WI38 (cell line): ENCODE measurements around the gene SYPL2.

Source experiments
- H3K4me3 ChIP-seq: 2 replicates; pipeline ENCODE4 v1.5.1; 2011; ENCODE audit warnings: low read depth, mild to moderate bottlenecking, control low read depth, low read length
- TF ChIP-seq, protein P1 (sequence below): IDR thresholded peaks from 2 replicates; pipeline ENCODE4 v1.5.1; 2012; ENCODE audit warnings: low read depth, mild to moderate bottlenecking, control low read depth, low read length

SYPL2 gene

GRCh38 chr1:109516872-109517271, 50.5 kb downstream of the SYPL2 start:
- TF ChIP-seq, protein P1, sequence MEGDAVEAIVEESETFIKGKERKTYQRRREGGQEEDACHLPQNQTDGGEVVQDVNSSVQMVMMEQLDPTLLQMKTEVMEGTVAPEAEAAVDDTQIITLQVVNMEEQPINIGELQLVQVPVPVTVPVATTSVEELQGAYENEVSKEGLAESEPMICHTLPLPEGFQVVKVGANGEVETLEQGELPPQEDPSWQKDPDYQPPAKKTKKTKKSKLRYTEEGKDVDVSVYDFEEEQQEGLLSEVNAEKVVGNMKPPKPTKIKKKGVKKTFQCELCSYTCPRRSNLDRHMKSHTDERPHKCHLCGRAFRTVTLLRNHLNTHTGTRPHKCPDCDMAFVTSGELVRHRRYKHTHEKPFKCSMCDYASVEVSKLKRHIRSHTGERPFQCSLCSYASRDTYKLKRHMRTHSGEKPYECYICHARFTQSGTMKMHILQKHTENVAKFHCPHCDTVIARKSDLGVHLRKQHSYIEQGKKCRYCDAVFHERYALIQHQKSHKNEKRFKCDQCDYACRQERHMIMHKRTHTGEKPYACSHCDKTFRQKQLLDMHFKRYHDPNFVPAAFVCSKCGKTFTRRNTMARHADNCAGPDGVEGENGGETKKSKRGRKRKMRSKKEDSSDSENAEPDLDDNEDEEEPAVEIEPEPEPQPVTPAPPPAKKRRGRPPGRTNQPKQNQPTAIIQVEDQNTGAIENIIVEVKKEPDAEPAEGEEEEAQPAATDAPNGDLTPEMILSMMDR = no peak
- H3K4me3 ChIP-seq = no peak overlapping the region

DNA sequence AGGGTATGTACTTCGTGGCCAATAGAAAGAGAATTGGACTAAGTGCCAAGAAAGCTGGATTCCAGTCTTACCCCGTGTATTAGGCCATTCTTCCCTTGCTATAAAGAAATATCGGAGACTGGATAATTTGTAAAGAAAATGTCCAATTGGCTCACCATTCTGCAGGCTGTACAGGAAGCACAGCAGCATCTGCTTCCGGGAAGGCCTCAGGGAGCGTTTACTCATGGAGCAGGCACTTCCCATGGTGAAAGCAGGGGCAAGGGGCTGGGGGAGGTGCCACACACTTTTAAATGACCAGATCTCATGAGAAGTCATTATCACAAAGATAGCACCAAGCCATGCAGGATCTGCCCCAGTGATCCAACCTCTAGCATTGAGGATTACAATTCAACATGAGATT, 51.0 kb downstream of the SYPL2 start:
- no peak overlapping the region for H3K4me3 ChIP-seq
- TF ChIP-seq, protein P1 = no peak

GRCh38 chr1:109521002-109521951, 54.9 kb downstream of the SYPL2 start:
- TF ChIP-seq, protein P1 = no peak
- no peak overlapping the region for H3K4me3 ChIP-seq

GRCh38 chr1:109522026-109522425, 55.7 kb downstream of the SYPL2 start:
- H3K4me3 ChIP-seq = no peak overlapping the region
- TF ChIP-seq, protein P1 = no peak

GRCh38 chr1:109523706-109524105, 57.4 kb downstream of the SYPL2 start:
- H3K4me3 ChIP-seq = no peak overlapping the region
- TF ChIP-seq, protein P1 = no peak

- H3K4me3 ChIP-seq = no peak overlapping the region
- TF ChIP-seq, protein P1 = no peak
Measured at GRCh38 chr1:109527098-109527811, 60.9 kb downstream of the SYPL2 start.
